SKM-1 treated with dmso at 0.1 percent for 144 hours (cell line): ENCODE measurements around the gene RPS15.
A peak's percentile ranks its signal among the peaks of the same experiment; 100 is the strongest.

Experiments
- DNase-seq: peaks from one replicate; lab custom pipeline; 2025; ENCODE audit not compliant: unreplicated experiment; lab: John Stamatoyannopoulos, UW

The RPS15 gene

GRCh38 chr19:1401889-1402217 is 36.3 kb upstream of the RPS15 start:
- DNase-seq = no peak

GRCh38 chr19:1402411-1403070 is 35.7 kb upstream of the RPS15 start:
- DNase-seq = no peak

- DNase-seq = peak; percentile 94
These were observed 31.2 kb upstream of the RPS15 start for GRCh38 chr19:1406774-1407527.

- no peak for DNase-seq
These were observed 30.5 kb upstream of the RPS15 start, which contains the start of gene DAZAP1 for GRCh38 chr19:1407528-1408299. Gene DAZAP1 (plus strand): TSS chr19:1407586. CDS start chr19:1407774, 188 bp downstream.

GRCh38 chr19:1408300-1409203 is 29.6 kb upstream of the RPS15 start:
- DNase-seq = no peak

- DNase-seq = no peak
These were observed 28.8 kb upstream of the RPS15 start for GRCh38 chr19:1409204-1410005.

- DNase-seq = no peak
These were observed 27.9 kb upstream of the RPS15 start for GRCh38 chr19:1410136-1410786.

- no peak for DNase-seq
These were observed 27.4 kb upstream of the RPS15 start for GRCh38 chr19:1410789-1411188.

- DNase-seq = no peak
These were observed 26.7 kb upstream of the RPS15 start for GRCh38 chr19:1411255-1412191.

GRCh38 chr19:1412323-1412923 is 25.8 kb upstream of the RPS15 start:
- no peak for DNase-seq

- DNase-seq = no peak
These were observed 25.0 kb upstream of the RPS15 start for GRCh38 chr19:1412995-1413800.

- DNase-seq = no peak
These were observed 22.0 kb upstream of the RPS15 start for GRCh38 chr19:1416014-1416841.

GRCh38 chr19:1417145-1417544 is 21.1 kb upstream of the RPS15 start:
- DNase-seq = no peak

GRCh38 chr19:1417681-1418495 is 20.3 kb upstream of the RPS15 start:
- DNase-seq = no peak

GRCh38 chr19:1418496-1418775 is 19.8 kb upstream of the RPS15 start:
- DNase-seq = no peak
